Measurements from ENCODE around the gene RFC3. TPM values are rescaled to one million over a fixed set of nuclear protein-coding genes. Genes with fewer than 3 reads are reported as not detected.

Gene RFC3
- total RNA-seq, 1 donor from 2014 or later: 7.4 TPM

GRCh38 chr13:33816912-33817311 is 1.0 kb upstream of the RFC3 start:
- no peak overlapping the region for H3K4me3 ChIP-seq (ENCODE audit: low read depth, low read length)
- no peak for DNase-seq (ENCODE audit: low read depth)
- TF ChIP-seq CTCF (IDR thresholded peaks at IDR 0.05; ENCODE audit: insufficient read depth, low read length, poor library complexity, severe bottlenecking): no peak
- H3K27me3 ChIP-seq (ENCODE audit: control insufficient read depth, insufficient read depth, low read length): no peaks in the 10 kb centered on the region
- H3K36me3 ChIP-seq (ENCODE audit: control insufficient read depth, insufficient read depth, low read length): no peaks in the 10 kb centered on the region

- Histone ChIP-seq H3K4me3 (ENCODE audit: low read depth, low read length) (peak overlapping the region; percentile 73), H3K27me3 (ENCODE audit: control insufficient read depth, insufficient read depth, low read length) (no peaks in the 10 kb centered on the region), H3K36me3 (ENCODE audit: control insufficient read depth, insufficient read depth, low read length) (no peaks in the 10 kb centered on the region)
- no peak for TF ChIP-seq CTCF (IDR thresholded peaks at IDR 0.05; ENCODE audit: insufficient read depth, low read length, poor library complexity, severe bottlenecking)
- DNase-seq (ENCODE audit: low read depth): no peak
Observed at GRCh38 chr13:33817513-33817900, 442 bp upstream of the RFC3 start.

- Histone ChIP-seq H3K27me3 (ENCODE audit: control insufficient read depth, insufficient read depth, low read length) (no peaks in the 10 kb centered on the region), H3K36me3 (ENCODE audit: control insufficient read depth, insufficient read depth, low read length) (no peaks in the 10 kb centered on the region), H3K4me3 (ENCODE audit: low read depth, low read length) (no peak overlapping the region)
- no peak for DNase-seq (ENCODE audit: low read depth)
- no peak for TF ChIP-seq CTCF (IDR thresholded peaks at IDR 0.05; ENCODE audit: insufficient read depth, low read length, poor library complexity, severe bottlenecking)
Observed at GRCh38 chr13:33825083-33825482, 7.1 kb downstream of the RFC3 start.

- H3K27me3 ChIP-seq (ENCODE audit: control insufficient read depth, insufficient read depth, low read length): no peaks in the 10 kb centered on the region
- no peak for DNase-seq (ENCODE audit: low read depth)
- no peaks in the 10 kb centered on the region for H3K36me3 ChIP-seq (ENCODE audit: control insufficient read depth, insufficient read depth, low read length)
- H3K4me3 ChIP-seq (ENCODE audit: low read depth, low read length): no peak overlapping the region
- TF ChIP-seq CTCF (IDR thresholded peaks at IDR 0.05; ENCODE audit: insufficient read depth, low read length, poor library complexity, severe bottlenecking): no peak
Observed at GRCh38 chr13:33827139-33827538, 9.2 kb downstream of the RFC3 start.

GRCh38 chr13:33828431-33829129 is 10.6 kb downstream of the RFC3 start:
- H3K4me3 ChIP-seq (ENCODE audit: low read depth, low read length): no peak overlapping the region
- no peaks in the 10 kb centered on the region for H3K27me3 ChIP-seq (ENCODE audit: control insufficient read depth, insufficient read depth, low read length)
- no peak for TF ChIP-seq CTCF (IDR thresholded peaks at IDR 0.05; ENCODE audit: insufficient read depth, low read length, poor library complexity, severe bottlenecking)
- DNase-seq (ENCODE audit: low read depth): no peak
- H3K36me3 ChIP-seq (ENCODE audit: control insufficient read depth, insufficient read depth, low read length): no peaks in the 10 kb centered on the region

GRCh38 chr13:33832872-33833271 is 14.9 kb downstream of the RFC3 start:
- TF ChIP-seq CTCF (IDR thresholded peaks at IDR 0.05; ENCODE audit: insufficient read depth, low read length, poor library complexity, severe bottlenecking): no peak
- no peaks in the 10 kb centered on the region for H3K36me3 ChIP-seq (ENCODE audit: control insufficient read depth, insufficient read depth, low read length)

More at GRCh38 chr13:33832872-33833271, 14.9 kb downstream of the RFC3 start:
- no peak overlapping the region for H3K4me3 ChIP-seq (ENCODE audit: low read depth, low read length)
- no peaks in the 10 kb centered on the region for H3K27me3 ChIP-seq (ENCODE audit: control insufficient read depth, insufficient read depth, low read length)
- DNase-seq (ENCODE audit: low read depth): no peak
